ENCODE results near the gene FBXL22. TPM values are rescaled to one million over a fixed set of nuclear protein-coding genes. Genes with fewer than 3 reads are reported as not detected.

The FBXL22 gene
- total and polyA plus RNA-seq, 7 experiments from 2014 or later: 0.94 to 3.3 (median 1.6) TPM

DNA sequence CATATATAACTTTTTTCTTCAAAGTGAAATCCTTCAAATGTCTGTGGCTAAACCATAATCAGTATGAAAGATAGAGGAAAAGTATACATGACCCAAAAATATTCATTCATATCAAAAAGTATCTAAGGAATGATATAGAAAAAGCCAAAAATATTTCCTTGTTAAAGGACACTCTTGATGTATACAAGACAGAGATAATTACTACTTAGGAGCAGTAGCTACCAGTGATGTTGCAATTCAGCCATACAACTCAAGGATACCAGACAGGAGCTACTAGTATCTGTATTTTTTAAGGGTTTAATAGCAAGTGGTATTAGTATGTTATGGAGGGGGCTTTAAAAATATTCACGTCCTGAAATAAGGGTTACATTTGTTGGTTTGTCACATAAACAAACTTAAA is 37.0 kb downstream of the FBXL22 start:
- Histone ChIP-seq H3K4me1 (ENCODE audit: control insufficient read depth in 2 of 2, insufficient read depth in 2 of 2, low read length in 2 of 2) (no peaks in the 10 kb centered on the region), H3K27ac (ENCODE audit: low read depth, low read length) (no peak overlapping the region), H3K27me3 (ENCODE audit: control insufficient read depth in 2 of 2, insufficient read depth in 2 of 2, low read length in 2 of 2) (no peaks in the 10 kb centered on the region), H3K9me3 (ENCODE audit: control insufficient read depth in 2 of 3, low read length in 3 of 3) (no peaks in the 10 kb centered on the region), H3K36me3 (ENCODE audit: control insufficient read depth in 2 of 3, insufficient read depth in 3 of 3, low read length in 3 of 3) (peaks cover 32 to 96% (median 42%) of the 10 kb centered on the region in 3 experiments), H3K4me3 (ENCODE audit: low read length) (no peak overlapping the region)
- H3K4me1 Mint-ChIP-seq: peaks cover 0 to 11% (median 0%) of the 10 kb centered on the region in 7 donors
- intact Hi-C loops (cut with micrococcal nuclease): no loop called here
- ChIA-PET POLR2A (interaction anchor here (0.6 kb wide), 1 partner anchor 163 kb away, joined by 3 read pairs; no protein-coding TSS in a partner anchor), CTCF (interaction anchor here (1.4 kb wide), 1 partner anchor 24 kb away, joined by 5 read pairs; no protein-coding TSS in a partner anchor)
- no peak overlapping the region for H3K4me3 Mint-ChIP-seq
- ATAC-seq (no peak), DNase-seq (no peak)
- H3K27me3 Mint-ChIP-seq: no peaks in the 10 kb centered on the region
- H3K27ac Mint-ChIP-seq: peak overlapping the region in 5 of 9 donors; percentile 2 to 79 (median 71)
- H3K9me3 Mint-ChIP-seq: peaks cover 0 to 1% (median 0%) of the 10 kb centered on the region in 11 donors
- peaks cover 16 to 69% (median 42%) of the 10 kb centered on the region in 5 donors for H3K36me3 Mint-ChIP-seq

DNA sequence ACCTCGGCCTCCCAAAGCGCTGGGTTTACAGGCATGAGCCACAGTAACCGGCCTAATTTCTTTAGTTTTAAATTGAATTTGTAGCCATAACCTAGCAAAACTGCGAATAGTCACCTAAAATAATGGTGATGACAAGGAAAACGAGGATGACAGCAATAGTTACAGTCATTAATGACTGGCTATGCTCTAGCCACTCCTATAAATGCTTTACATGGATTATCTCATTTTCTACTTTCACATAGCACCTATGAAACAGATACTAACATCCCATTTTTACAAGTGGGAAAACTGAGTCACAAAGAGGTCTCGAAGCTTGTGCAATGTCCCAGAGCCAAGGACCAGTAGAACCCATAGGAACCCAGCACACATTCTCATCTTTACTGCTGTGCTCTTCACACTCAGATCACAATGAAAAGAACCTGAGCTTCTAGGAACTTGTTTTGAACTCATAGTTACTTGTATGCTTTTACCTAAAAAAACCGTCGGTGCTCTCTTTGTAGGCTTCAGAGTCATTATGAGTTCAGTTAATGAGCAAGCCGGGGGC is 39.4 kb downstream of the FBXL22 start:
- Histone ChIP-seq H3K4me3 (ENCODE audit: low read length) (no peak overlapping the region), H3K27me3 (ENCODE audit: control insufficient read depth in 2 of 2, insufficient read depth in 2 of 2, low read length in 2 of 2) (no peaks in the 10 kb centered on the region), H3K27ac (ENCODE audit: low read depth, low read length) (no peak overlapping the region), H3K4me1 (ENCODE audit: control insufficient read depth in 2 of 2, insufficient read depth in 2 of 2, low read length in 2 of 2) (no peaks in the 10 kb centered on the region), H3K36me3 (ENCODE audit: control insufficient read depth in 2 of 3, insufficient read depth in 3 of 3, low read length in 3 of 3) (peaks cover 41 to 96% (median 61%) of the 10 kb centered on the region in 3 experiments), H3K9me3 (ENCODE audit: control insufficient read depth in 2 of 3, low read length in 3 of 3) (no peaks in the 10 kb centered on the region)
- Mint-ChIP-seq H3K4me3 (no peak overlapping the region), H3K9me3 (peaks cover 0 to 1% (median 0%) of the 10 kb centered on the region in 11 donors), H3K27ac (no peak overlapping the region), H3K27me3 (no peaks in the 10 kb centered on the region), H3K36me3 (peaks cover 20 to 54% (median 40%) of the 10 kb centered on the region in 5 donors), H3K4me1 (peaks cover 0 to 11% (median 0%) of the 10 kb centered on the region in 7 donors)
- ChIA-PET CTCF (no interaction called here), POLR2A (no interaction called here)
- DNase-seq (no peak), ATAC-seq (no peak)
- intact Hi-C loops (cut with micrococcal nuclease): no loop called here

DNA sequence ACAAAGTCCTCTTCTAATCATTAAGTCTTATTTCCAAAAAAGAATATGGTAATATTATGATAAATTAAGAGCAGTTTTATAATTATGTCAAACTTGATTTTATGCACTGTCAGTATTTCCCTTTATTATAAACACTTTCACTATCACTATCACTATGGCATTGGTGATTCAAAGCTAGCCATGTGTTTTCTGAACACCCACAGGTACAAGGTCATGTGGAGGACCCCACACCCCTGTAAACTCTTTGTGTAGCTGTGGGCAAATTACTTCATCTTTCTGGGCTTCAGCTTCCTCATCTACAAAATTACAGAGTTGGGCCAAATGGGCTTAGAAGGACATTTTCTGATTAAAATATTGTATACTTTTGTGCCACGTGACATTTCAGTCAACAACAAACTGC is 41.7 kb downstream of the FBXL22 start:
- intact Hi-C loops (cut with micrococcal nuclease): loop anchor here in 1 of 2 donors (2.0 kb wide), 1 partner anchor 28 kb away; no protein-coding TSS in a partner anchor
- Mint-ChIP-seq H3K4me1 (peaks cover 0 to 11% (median 0%) of the 10 kb centered on the region in 7 donors), H3K9me3 (peaks cover 0 to 1% (median 0%) of the 10 kb centered on the region in 11 donors), H3K4me3 (no peak overlapping the region), H3K27me3 (no peaks in the 10 kb centered on the region), H3K36me3 (peaks cover 7 to 39% (median 31%) of the 10 kb centered on the region in 5 donors), H3K27ac (peak overlapping the region in 3 of 9 donors; percentile 26 to 72 (median 38))
- ATAC-seq (no peak), DNase-seq (no peak)
- Histone ChIP-seq H3K9me3 (ENCODE audit: control insufficient read depth in 2 of 3, low read length in 3 of 3) (no peaks in the 10 kb centered on the region), H3K4me3 (ENCODE audit: low read length) (no peak overlapping the region), H3K4me1 (ENCODE audit: control insufficient read depth in 2 of 2, insufficient read depth in 2 of 2, low read length in 2 of 2) (no peaks in the 10 kb centered on the region), H3K27me3 (ENCODE audit: control insufficient read depth in 2 of 2, insufficient read depth in 2 of 2, low read length in 2 of 2) (no peaks in the 10 kb centered on the region), H3K36me3 (ENCODE audit: control insufficient read depth in 2 of 3, insufficient read depth in 3 of 3, low read length in 3 of 3) (peaks cover 21 to 88% (median 55%) of the 10 kb centered on the region in 3 experiments), H3K27ac (ENCODE audit: low read depth, low read length) (no peak overlapping the region)
- POLR2A ChIA-PET: no interaction called here
- CTCF ChIA-PET: no interaction called here

DNA sequence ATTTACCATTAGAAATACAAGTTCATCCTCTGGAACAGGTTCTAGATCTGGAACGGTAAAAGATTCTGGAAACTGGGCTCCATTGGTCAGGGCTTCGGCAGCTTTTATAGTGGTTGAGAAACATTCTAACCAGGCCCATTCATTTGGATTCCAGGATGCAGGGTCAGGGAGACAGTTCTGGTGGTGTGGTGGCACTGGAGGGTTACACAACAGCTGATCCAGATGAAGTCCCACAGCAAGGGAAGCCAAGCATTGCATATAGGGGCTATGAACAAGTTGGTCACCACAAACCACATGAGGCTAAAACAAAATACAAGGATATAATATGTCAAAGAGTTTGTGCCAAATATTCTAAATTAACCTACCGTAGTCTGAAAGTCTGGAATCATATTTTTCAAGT is 43.0 kb downstream of the FBXL22 start:
- H3K4me3 ChIP-seq (ENCODE audit: low read length): no peak overlapping the region
- POLR2A ChIA-PET: no interaction called here
- Mint-ChIP-seq H3K27ac (peak overlapping the region in 2 of 9 donors; percentile 4 to 67), H3K36me3 (peaks cover 7 to 40% (median 25%) of the 10 kb centered on the region in 5 donors), H3K4me3 (no peak overlapping the region), H3K4me1 (peaks cover 0 to 11% (median 0%) of the 10 kb centered on the region in 7 donors), H3K9me3 (peaks cover 0 to 1% (median 0%) of the 10 kb centered on the region in 11 donors), H3K27me3 (no peaks in the 10 kb centered on the region)
- ATAC-seq (no peak), DNase-seq (no peak)
- intact Hi-C loops (cut with micrococcal nuclease): no loop called here
- H3K4me1 ChIP-seq (ENCODE audit: control insufficient read depth in 2 of 2, insufficient read depth in 2 of 2, low read length in 2 of 2): no peaks in the 10 kb centered on the region
- CTCF ChIA-PET: interaction anchor here (0.7 kb wide), 1 partner anchor 29 kb away, joined by 3 read pairs; no protein-coding TSS in a partner anchor
- H3K27ac ChIP-seq (ENCODE audit: low read depth, low read length): no peak overlapping the region
- H3K9me3 ChIP-seq (ENCODE audit: control insufficient read depth in 2 of 3, low read length in 3 of 3): no peaks in the 10 kb centered on the region
- peaks cover 23 to 90% (median 48%) of the 10 kb centered on the region in 3 experiments for H3K36me3 ChIP-seq (ENCODE audit: control insufficient read depth in 2 of 3, insufficient read depth in 3 of 3, low read length in 3 of 3)
- no peaks in the 10 kb centered on the region for H3K27me3 ChIP-seq (ENCODE audit: control insufficient read depth in 2 of 2, insufficient read depth in 2 of 2, low read length in 2 of 2)

Other genes with a start within 250 kb of the FBXL22 start
- under 1 TPM in 1 of 5 experiments, not detected in 4; 0.02 TPM for gene CA12, start 215.5 kb upstream of the FBXL22 start, total RNA-seq
- gene CA12, start 215.5 kb upstream of the FBXL22 start, polyA plus RNA-seq: not detected
- 100 to 1,000 TPM in 4 of 5 experiments, 10 to 100 TPM in 1; 64.2 to 288 (median 155) TPM for gene USP3, start 92.8 kb upstream of the FBXL22 start, total RNA-seq
- gene USP3, start 92.8 kb upstream of the FBXL22 start, polyA plus RNA-seq: 10 to 100 TPM; 53.3 to 62.8 TPM
- 100 to 1,000 TPM; 121 to 244 (median 172) TPM for gene HERC1, start 236.6 kb downstream of the FBXL22 start, total RNA-seq
- 10 to 100 TPM; 37.8 to 45.7 TPM for gene HERC1, start 236.6 kb downstream of the FBXL22 start, polyA plus RNA-seq